ENCODE measurements around the gene PTDSS2. TPM values are rescaled to one million over a fixed set of nuclear protein-coding genes. Genes with fewer than 3 reads are reported as not detected.
"Not testable (repeated sequence)": the region's sequence is repeated elsewhere in the genome, so short reads cannot be mapped to it uniquely, and the experiment has no call there.

PTDSS2 gene
- polyA plus RNA-seq, 1 experiment, result 15.8 TPM

DNA sequence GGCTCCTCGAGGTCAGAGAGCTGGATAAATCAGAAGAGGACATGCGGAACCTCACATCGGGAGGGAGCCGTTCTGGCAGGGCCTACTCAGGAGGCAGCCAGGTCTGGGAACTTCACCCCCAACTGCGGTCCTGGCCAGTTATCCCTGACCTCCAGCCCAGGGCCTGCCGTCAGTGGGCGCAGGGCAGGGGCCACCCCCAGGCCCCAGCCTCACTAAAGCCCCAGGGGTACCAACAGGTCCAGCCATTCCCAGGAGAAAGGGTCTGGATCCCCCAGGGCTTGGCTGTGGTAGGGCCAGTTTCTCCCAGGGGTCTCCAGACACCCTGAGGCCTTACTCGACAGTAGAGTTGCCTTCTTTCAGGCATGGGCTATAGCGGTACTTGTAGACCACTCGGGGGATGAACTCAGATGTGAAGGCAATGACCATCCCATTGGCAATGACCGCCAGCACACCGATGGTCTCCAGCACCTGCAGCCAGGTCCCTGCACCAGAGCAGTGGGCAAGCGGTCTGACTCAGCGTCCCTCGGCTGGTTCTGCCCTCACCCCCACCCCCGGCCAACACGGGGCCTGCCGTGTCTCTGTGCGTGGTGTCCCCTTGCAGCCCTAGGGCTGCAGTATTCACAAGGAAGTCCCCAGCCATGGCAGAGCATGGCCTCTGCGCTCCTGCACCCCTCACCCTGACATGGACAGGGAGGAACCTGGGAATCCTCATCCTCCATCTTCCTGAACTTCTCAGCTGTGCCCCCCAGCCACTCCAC, 30.7 kb upstream of the PTDSS2 start:
- Histone ChIP-seq H3K4me3 (ENCODE audit: low read depth, low read length) (no peak overlapping the region), H3K9me3 (ENCODE audit: control insufficient read depth, insufficient read depth, low read length) (no peaks in the 10 kb centered on the region; the same call in 1 of the 2 replicates), H3K27me3 (ENCODE audit: control insufficient read depth, insufficient read depth, low read length) (peaks cover 34% of the 10 kb centered on the region), H3K27ac (ENCODE audit: low read depth, low read length) (no peak overlapping the region)
- no peak for DNase-seq (ENCODE audit: low read depth, low spot score)
- ChIA-PET POLR2A (no interaction called here), CTCF (no interaction called here)
- TF ChIP-seq, protein P1, sequence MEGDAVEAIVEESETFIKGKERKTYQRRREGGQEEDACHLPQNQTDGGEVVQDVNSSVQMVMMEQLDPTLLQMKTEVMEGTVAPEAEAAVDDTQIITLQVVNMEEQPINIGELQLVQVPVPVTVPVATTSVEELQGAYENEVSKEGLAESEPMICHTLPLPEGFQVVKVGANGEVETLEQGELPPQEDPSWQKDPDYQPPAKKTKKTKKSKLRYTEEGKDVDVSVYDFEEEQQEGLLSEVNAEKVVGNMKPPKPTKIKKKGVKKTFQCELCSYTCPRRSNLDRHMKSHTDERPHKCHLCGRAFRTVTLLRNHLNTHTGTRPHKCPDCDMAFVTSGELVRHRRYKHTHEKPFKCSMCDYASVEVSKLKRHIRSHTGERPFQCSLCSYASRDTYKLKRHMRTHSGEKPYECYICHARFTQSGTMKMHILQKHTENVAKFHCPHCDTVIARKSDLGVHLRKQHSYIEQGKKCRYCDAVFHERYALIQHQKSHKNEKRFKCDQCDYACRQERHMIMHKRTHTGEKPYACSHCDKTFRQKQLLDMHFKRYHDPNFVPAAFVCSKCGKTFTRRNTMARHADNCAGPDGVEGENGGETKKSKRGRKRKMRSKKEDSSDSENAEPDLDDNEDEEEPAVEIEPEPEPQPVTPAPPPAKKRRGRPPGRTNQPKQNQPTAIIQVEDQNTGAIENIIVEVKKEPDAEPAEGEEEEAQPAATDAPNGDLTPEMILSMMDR (IDR thresholded peaks at IDR 0.05; ENCODE audit: low read depth, low read length), result no peak

DNA sequence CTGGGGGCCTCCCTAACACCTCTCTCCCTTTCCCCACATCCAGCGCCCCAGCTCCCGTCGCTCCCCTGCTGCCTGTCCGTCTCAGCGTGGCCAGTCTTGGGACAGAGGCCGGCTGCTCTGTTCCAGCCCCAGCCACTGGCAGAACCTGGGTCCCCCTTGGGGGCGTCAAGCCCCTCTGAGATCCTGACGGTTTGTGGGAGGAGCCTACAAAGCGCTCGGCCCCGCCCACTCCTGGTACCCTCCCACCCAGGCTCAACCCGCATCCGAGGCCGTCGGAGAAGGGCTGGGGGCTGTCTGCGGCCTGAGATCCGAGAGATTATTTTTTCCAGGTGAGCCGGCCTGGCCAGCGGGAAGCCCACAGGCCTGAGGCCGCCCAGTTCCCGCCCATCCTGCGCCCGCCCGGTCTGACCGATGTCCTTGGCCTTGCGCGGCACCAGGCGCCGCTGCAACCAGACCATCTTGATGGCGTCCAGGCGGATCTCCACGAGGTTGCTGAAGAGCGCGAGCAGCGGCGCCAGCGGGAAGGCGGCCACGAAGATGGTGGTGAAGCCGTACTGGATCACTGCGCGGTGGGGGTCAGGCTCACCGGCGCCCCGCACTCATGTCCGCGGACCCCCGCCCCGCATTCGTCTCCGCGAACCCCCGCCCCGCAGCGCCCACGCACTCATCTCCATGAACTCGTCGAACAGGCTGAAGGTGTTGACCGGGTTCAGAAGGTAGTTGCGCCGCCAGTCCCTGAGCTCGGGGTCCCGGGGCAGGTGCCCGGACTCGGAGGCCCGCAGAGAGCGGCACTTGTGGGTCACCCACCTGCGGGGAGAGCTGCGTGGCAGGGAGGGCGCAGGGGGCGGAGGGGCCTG, 29.8 kb upstream of the PTDSS2 start:
- POLR2A ChIA-PET, result no interaction called here
- CTCF ChIA-PET, result no interaction called here
- peaks cover 36% of the 10 kb centered on the region for H3K27me3 ChIP-seq (ENCODE audit: control insufficient read depth, insufficient read depth, low read length)
- H3K9me3 ChIP-seq (ENCODE audit: control insufficient read depth, insufficient read depth, low read length), result peaks cover 6% of the 10 kb centered on the region
- no peak overlapping the region for H3K4me3 ChIP-seq (ENCODE audit: low read depth, low read length)
- no peak overlapping the region for H3K27ac ChIP-seq (ENCODE audit: low read depth, low read length)
- TF ChIP-seq, protein P1 (IDR thresholded peaks at IDR 0.05; ENCODE audit: low read depth, low read length), result no peak
- DNase-seq (ENCODE audit: low read depth, low spot score), result no peak

DNA sequence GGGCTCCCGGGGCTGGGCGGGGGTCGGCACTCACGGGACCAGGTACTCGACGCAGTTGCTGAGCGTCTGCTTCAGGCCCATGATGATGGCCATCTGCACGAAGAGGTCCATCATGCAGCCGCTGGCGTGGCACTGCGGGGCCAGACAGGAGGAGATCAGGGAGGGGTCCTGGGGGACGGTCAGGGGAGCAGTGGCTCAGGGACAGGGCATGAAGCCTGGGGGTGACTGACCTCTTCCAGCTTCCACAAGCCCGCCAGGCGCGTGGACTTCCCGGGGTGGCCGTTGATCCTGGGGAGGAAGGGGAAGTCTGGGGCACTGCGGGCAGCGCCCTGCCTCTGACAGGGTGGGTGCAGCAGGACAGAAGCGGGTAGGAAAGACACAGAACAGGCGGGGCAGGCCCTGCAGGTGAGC, 29.2 kb upstream of the PTDSS2 start:
- Histone ChIP-seq H3K4me3 (ENCODE audit: low read depth, low read length) (no peak overlapping the region), H3K9me3 (ENCODE audit: control insufficient read depth, insufficient read depth, low read length) (peaks cover 9% of the 10 kb centered on the region), H3K27me3 (ENCODE audit: control insufficient read depth, insufficient read depth, low read length) (peaks cover 40% of the 10 kb centered on the region), H3K27ac (ENCODE audit: low read depth, low read length) (no peak overlapping the region)
- CTCF ChIA-PET, result no interaction called here
- POLR2A ChIA-PET, result no interaction called here
- TF ChIP-seq, protein P1 (IDR thresholded peaks at IDR 0.05; ENCODE audit: low read depth, low read length), result no peak
- DNase-seq (ENCODE audit: low read depth, low spot score), result no peak

DNA sequence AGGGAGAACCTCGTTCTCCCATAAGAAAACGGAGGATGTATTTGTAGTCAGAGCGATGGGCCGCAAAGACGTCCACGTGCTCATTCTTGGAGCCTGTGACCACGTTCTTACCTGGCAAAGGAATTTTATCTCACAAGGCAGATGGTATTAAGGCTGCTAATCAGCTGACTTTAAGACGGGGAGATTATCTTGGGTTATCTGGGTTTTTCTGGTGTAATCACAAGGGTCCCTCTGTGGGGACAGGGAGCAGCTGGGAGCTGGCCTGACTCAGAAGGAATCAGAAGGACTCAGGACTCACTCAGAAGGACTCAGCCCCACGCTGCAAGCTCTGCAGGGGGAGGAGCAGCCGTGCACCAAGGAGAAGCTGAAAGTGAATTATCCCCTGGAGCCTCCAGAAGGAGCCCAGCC, 27.8 kb upstream of the PTDSS2 start:
- CTCF ChIA-PET, result interaction anchor here (1.4 kb wide), 1 partner anchor 26 kb away, joined by 3 read pairs; no protein-coding TSS in a partner anchor
- H3K27me3 ChIP-seq (ENCODE audit: control insufficient read depth, insufficient read depth, low read length), result peaks cover 46% of the 10 kb centered on the region
- H3K4me3 ChIP-seq (ENCODE audit: low read depth, low read length), result no peak overlapping the region
- POLR2A ChIA-PET, result no interaction called here
- TF ChIP-seq, protein P1 (IDR thresholded peaks at IDR 0.05; ENCODE audit: low read depth, low read length), result no peak
- no peak for DNase-seq (ENCODE audit: low read depth, low spot score)
- peaks cover 9% of the 10 kb centered on the region for H3K9me3 ChIP-seq (ENCODE audit: control insufficient read depth, insufficient read depth, low read length)
- no peak overlapping the region for H3K27ac ChIP-seq (ENCODE audit: low read depth, low read length)

DNA sequence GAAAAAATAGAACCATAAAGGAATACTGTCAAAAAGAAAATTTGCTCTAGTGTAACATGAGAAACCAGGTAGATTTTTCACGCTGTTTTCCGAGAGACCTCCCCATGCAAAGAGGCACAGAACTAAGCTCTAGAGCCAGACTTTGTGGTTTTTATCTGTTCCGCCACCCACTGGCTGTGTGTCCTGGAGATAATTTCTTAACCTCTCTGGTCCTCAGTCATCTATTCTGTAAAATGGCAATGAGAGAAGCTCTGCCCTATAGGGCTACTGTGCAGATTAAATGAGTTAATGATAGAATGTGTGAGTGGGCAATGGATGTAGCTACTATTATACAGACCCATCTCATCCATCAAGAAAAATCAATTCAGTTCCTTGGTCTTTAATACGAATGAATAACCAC, 25.8 kb upstream of the PTDSS2 start:
- CTCF ChIA-PET, result no interaction called here
- H3K9me3 ChIP-seq (ENCODE audit: control insufficient read depth, insufficient read depth, low read length), result peaks cover 9% of the 10 kb centered on the region
- POLR2A ChIA-PET, result interaction anchor here (0.6 kb wide), 1 partner anchor 112 kb away, joined by 4 read pairs; no protein-coding TSS in a partner anchor

DNA sequence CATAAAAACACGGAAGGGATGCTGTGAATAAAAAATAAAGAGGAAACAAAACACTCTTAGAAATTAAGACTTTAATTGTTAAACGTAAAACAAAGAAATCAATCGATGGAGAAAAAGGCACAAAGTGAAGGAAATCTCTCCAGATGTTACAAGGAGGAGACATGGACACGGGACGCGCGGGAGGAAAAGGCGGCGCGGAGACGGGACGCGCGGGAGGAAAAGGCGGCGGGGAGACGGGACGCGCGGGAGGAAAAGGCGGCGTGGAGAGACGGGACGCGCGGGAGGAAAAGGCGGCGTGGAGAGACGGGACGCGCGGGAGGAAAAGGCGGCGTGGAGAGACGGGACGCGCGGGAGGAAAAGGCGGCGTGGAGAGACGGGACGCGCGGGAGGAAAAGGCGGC, 25.3 kb upstream of the PTDSS2 start:
- H3K27ac ChIP-seq (ENCODE audit: low read depth, low read length); H3K9me3 ChIP-seq (ENCODE audit: control insufficient read depth, insufficient read depth, low read length); CTCF ChIA-PET; DNase-seq (ENCODE audit: low read depth, low spot score); H3K4me3 ChIP-seq (ENCODE audit: low read depth, low read length): not testable (repeated sequence)
- POLR2A ChIA-PET, result interaction anchor here (0.6 kb wide), 1 partner anchor 112 kb away, joined by 4 read pairs; no protein-coding TSS in a partner anchor
- H3K27me3 ChIP-seq (ENCODE audit: control insufficient read depth, insufficient read depth, low read length), result peaks cover 22% of the 10 kb centered on the region

More for the DNA sequence above, 25.8 kb upstream of the PTDSS2 start:
- TF ChIP-seq, protein P1 (IDR thresholded peaks at IDR 0.05; ENCODE audit: low read depth, low read length), result no peak
- DNase-seq (ENCODE audit: low read depth, low spot score), result no peak
- Histone ChIP-seq H3K27ac (ENCODE audit: low read depth, low read length) (no peak overlapping the region), H3K4me3 (ENCODE audit: low read depth, low read length) (no peak overlapping the region), H3K27me3 (ENCODE audit: control insufficient read depth, insufficient read depth, low read length) (peaks cover 27% of the 10 kb centered on the region)
